ENCODE data around the gene SAE1.

- TF ChIP-seq CTCF (IDR thresholded peaks at IDR 0.05) (no peak), EZH2 (IDR thresholded peaks at IDR 0.05; ENCODE audit: borderline replicate concordance, insufficient read depth, low read depth, low read length, poor library complexity, severe bottlenecking) (no peak)
These were observed 20.9 kb upstream of the SAE1 start for GRCh38 chr19:47109541-47110375.
